Measurements from ENCODE around the gene MYH16.
"Not testable (repeated sequence)": the region's sequence is repeated elsewhere in the genome, so short reads cannot be mapped to it uniquely, and the experiment has no call there.

DNA sequence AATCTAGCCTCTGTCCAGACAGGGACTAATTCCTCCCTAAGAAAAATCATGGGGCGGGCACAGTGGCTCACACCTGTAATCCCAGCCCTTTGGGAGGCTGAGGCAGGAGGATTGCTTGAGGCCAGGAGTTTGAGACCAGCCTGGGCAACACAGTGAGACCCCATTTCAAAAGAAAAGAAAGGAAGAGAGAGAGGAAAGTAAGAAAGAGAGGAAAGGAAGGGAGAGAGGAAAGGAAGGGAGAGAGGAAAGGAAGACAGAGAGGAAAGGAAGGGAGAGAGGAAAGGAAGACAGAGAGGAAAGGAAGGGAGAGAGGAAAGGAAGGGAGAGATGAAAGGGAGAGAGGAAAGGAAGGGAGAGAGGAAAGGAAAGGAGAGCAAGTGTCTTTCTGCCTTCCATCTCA is 922 bp downstream of the MYH16 start:
- TF ChIP-seq, protein P1, sequence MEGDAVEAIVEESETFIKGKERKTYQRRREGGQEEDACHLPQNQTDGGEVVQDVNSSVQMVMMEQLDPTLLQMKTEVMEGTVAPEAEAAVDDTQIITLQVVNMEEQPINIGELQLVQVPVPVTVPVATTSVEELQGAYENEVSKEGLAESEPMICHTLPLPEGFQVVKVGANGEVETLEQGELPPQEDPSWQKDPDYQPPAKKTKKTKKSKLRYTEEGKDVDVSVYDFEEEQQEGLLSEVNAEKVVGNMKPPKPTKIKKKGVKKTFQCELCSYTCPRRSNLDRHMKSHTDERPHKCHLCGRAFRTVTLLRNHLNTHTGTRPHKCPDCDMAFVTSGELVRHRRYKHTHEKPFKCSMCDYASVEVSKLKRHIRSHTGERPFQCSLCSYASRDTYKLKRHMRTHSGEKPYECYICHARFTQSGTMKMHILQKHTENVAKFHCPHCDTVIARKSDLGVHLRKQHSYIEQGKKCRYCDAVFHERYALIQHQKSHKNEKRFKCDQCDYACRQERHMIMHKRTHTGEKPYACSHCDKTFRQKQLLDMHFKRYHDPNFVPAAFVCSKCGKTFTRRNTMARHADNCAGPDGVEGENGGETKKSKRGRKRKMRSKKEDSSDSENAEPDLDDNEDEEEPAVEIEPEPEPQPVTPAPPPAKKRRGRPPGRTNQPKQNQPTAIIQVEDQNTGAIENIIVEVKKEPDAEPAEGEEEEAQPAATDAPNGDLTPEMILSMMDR (IDR thresholded peaks at IDR 0.05), result not testable (repeated sequence)
- not testable (repeated sequence) for TF ChIP-seq EZH2 (IDR thresholded peaks at IDR 0.05)
